ENCODE measurements around the gene SLC15A4.

DNA sequence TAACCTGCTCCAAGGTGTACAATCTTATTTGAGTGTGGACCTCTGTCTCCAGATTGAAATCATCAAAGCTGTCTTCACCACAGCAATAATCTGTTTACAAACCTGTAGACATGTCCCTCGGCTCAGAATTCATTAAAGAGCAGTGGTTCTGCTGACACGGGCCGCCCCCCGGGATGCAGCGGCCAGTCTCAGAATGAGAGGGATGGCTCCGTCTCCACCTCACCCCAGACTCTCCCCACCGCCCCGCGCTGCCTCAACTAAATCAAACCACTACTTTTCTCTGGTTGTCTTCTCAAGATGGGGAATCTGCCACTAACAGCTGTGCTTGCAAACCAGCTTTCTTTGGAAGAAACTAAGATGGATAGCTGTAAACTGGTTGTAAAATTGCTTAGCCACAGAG lies 56.2 kb downstream of the SLC15A4 start:
- TF ChIP-seq POLR2AphosphoS5 (IDR thresholded peaks at IDR 0.05): no peak
- TF ChIP-seq, protein P1, sequence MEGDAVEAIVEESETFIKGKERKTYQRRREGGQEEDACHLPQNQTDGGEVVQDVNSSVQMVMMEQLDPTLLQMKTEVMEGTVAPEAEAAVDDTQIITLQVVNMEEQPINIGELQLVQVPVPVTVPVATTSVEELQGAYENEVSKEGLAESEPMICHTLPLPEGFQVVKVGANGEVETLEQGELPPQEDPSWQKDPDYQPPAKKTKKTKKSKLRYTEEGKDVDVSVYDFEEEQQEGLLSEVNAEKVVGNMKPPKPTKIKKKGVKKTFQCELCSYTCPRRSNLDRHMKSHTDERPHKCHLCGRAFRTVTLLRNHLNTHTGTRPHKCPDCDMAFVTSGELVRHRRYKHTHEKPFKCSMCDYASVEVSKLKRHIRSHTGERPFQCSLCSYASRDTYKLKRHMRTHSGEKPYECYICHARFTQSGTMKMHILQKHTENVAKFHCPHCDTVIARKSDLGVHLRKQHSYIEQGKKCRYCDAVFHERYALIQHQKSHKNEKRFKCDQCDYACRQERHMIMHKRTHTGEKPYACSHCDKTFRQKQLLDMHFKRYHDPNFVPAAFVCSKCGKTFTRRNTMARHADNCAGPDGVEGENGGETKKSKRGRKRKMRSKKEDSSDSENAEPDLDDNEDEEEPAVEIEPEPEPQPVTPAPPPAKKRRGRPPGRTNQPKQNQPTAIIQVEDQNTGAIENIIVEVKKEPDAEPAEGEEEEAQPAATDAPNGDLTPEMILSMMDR (IDR thresholded peaks at IDR 0.05): no peak
